Liver (tissue), 9 donors: ENCODE measurements around the gene SMARCC2. TPM values are rescaled to one million over a fixed set of nuclear protein-coding genes. Genes with fewer than 3 reads are reported as not detected.

ENCODE experiments used
- DNase-seq: peaks from one replicate; pipeline ENCODE4 v3.0.0-alpha.2; 2017; ENCODE audit warnings: low spot score
- H3K27ac ChIP-seq, 2 donors: one replicate each; pipeline ENCODE4 v1.7.0; 2013; ENCODE audit warnings: inconsistent platforms in 2 of 2, low read length in 2 of 2, control low read depth in 1 of 2, low read depth in 1 of 2, mild to moderate bottlenecking in 1 of 2
- H3K27me3 ChIP-seq, 4 donors: one replicate each; pipeline versions ENCODE4 v1.6.1 to v1.7.0; 2013; ENCODE audit warnings: low read length in 3 of 4, inconsistent platforms in 1 of 4, mild to moderate bottlenecking in 1 of 4, moderate library complexity in 1 of 4; ENCODE audit not compliant: control insufficient read depth in 4 of 4, insufficient read depth in 4 of 4
- H3K36me3 ChIP-seq, 4 donors: one replicate each; pipeline versions ENCODE4 v1.6.1 to v1.7.0; 2013; ENCODE audit warnings: low read length in 3 of 4, mild to moderate bottlenecking in 3 of 4, low read depth in 1 of 4, moderate library complexity in 1 of 4; ENCODE audit not compliant: control insufficient read depth in 4 of 4, insufficient read depth in 3 of 4
- H3K4me1 ChIP-seq, 4 donors: one replicate each; pipeline versions ENCODE4 v1.6.1 to v1.7.0; 2013; ENCODE audit warnings: low read length in 3 of 4, mild to moderate bottlenecking in 3 of 4, moderate library complexity in 1 of 4; ENCODE audit not compliant: control insufficient read depth in 4 of 4, insufficient read depth in 4 of 4
- H3K4me3 ChIP-seq, 3 donors: one replicate each; pipeline versions ENCODE4 v1.6.1 to v1.7.0; 2013; ENCODE audit warnings: low read length in 3 of 3, control low read depth in 1 of 3, low read depth in 1 of 3, mild to moderate bottlenecking in 1 of 3
- H3K9ac ChIP-seq, 2 donors: one replicate each; pipeline ENCODE4 v1.7.0; 2013; ENCODE audit warnings: low read length in 2 of 2, mild to moderate bottlenecking in 2 of 2, moderate library complexity in 2 of 2, control low read depth in 1 of 2, low read depth in 1 of 2
- H3K9me3 ChIP-seq, 4 donors: one replicate each; pipeline versions ENCODE4 v1.6.1 to v1.7.0; 2013; ENCODE audit warnings: low read length in 3 of 4; ENCODE audit not compliant: control insufficient read depth in 4 of 4
- EGR1 ChIP-seq, 2 donors: IDR thresholded peaks; 2 replicates each; pipeline ENCODE4 v1.6.1; 2016 to 2018; ENCODE audit warnings: antibody characterized with exemption in 2 of 2, low read depth in 2 of 2
- FOXA1 ChIP-seq: IDR thresholded peaks from 2 replicates; pipeline ENCODE4 v1.6.1; 2016; ENCODE audit warnings: antibody characterized with exemption
- FOXA2 ChIP-seq: IDR thresholded peaks from 2 replicates; pipeline ENCODE4 v1.6.1; 2016; ENCODE audit warnings: antibody characterized with exemption
- GABPA ChIP-seq, 2 donors: IDR thresholded peaks in 1 of 2; conservative IDR thresholded peaks in 1 of 2; 2 replicates each; pipeline ENCODE4 v1.6.1; 2016; ENCODE audit warnings: antibody characterized with exemption in 2 of 2, mild to moderate bottlenecking in 1 of 2, moderate library complexity in 1 of 2
- HNF4A ChIP-seq, 2 donors: conservative IDR thresholded peaks; 2 replicates each; pipeline ENCODE4 v1.6.1; 2016; ENCODE audit warnings: antibody characterized with exemption in 2 of 2, mild to moderate bottlenecking in 2 of 2
- HNF4G ChIP-seq: IDR thresholded peaks from 2 replicates; pipeline ENCODE4 v1.6.1; 2016; ENCODE audit warnings: antibody characterized with exemption
- JUND ChIP-seq, 2 donors: IDR thresholded peaks; 2 replicates each; pipeline ENCODE4 v1.6.1; 2016; ENCODE audit warnings: antibody characterized with exemption in 2 of 2
- MAX ChIP-seq: IDR thresholded peaks from 2 replicates; pipeline ENCODE4 v1.6.1; 2016; ENCODE audit warnings: antibody characterized with exemption
- NR2F2 ChIP-seq: IDR thresholded peaks from 2 replicates; pipeline ENCODE4 v1.6.1; 2016; ENCODE audit warnings: antibody characterized with exemption
- RAD21 ChIP-seq, 2 donors: IDR thresholded peaks; 2 replicates each; pipeline ENCODE4 v1.6.1; 2016; ENCODE audit warnings: antibody characterized with exemption in 2 of 2, mild to moderate bottlenecking in 2 of 2
- RXRA ChIP-seq, 2 donors: IDR thresholded peaks; 2 replicates each; pipeline ENCODE4 v1.6.1; 2017 to 2018; ENCODE audit warnings: antibody characterized with exemption in 2 of 2, mild to moderate bottlenecking in 1 of 2
- SP1 ChIP-seq: IDR thresholded peaks from 2 replicates; pipeline ENCODE4 v1.6.1; 2018; ENCODE audit warnings: antibody characterized with exemption, mild to moderate bottlenecking
- TAF1 ChIP-seq: conservative IDR thresholded peaks from 2 replicates; pipeline ENCODE4 v1.6.1; 2016; ENCODE audit warnings: antibody characterized with exemption, mild to moderate bottlenecking
- YY1 ChIP-seq: IDR thresholded peaks from 2 replicates; pipeline ENCODE4 v1.6.1; 2016; ENCODE audit warnings: antibody characterized with exemption, mild to moderate bottlenecking
- WGBS: extraction: QIAGEN DNeasy Blood & Tissue Kit; methylation state at CpG from one replicate; pipeline ENCODE4 v1.1.7; 2013; 5-methylcytosine and 5-hydroxymethylcytosine counted together
- polyA plus RNA-seq, 2 donors: library from polyadenylated mRNA; stranded (reverse) in 1 of 2; unstranded in 1 of 2; fragments of 200-250 nt in 1 of 2; fragments of >200 nt in 1 of 2; fragmentation: Nextera tagmentation in 1 of 2; extraction: Ambion mirVana in 1 of 2; gene quantifications; one replicate each; pipeline versions ENCODE4 v1.2.1 to v1.2.3, GENCODE V29; 2013 to 2015
- total RNA-seq, 2 donors: library from RNA; depleted of rRNA; stranded (reverse); fragments of >200 nt; gene quantifications; one replicate each; pipeline ENCODE4 v1.2.3, GENCODE V29; 2014
- TF ChIP-seq, protein P1 (sequence below): fragments of 150-350 bp; IDR thresholded peaks from 2 replicates; pipeline ENCODE4 v1.5.1; 2017; ENCODE audit warnings: improper control_type of control experiment, low read depth, low read length; ENCODE audit not compliant: missing input control
- TF ChIP-seq, protein P2 (sequence below): IDR thresholded peaks from 2 replicates; pipeline ENCODE4 v1.6.1; 2016; ENCODE audit warnings: antibody characterized with exemption, mild to moderate bottlenecking
- TF ChIP-seq, protein P3 (sequence below): IDR thresholded peaks from 2 replicates; pipeline ENCODE4 v1.6.1; 2016; ENCODE audit warnings: antibody characterized with exemption
- TF ChIP-seq, protein P4 (sequence below): IDR thresholded peaks from 2 replicates; pipeline ENCODE4 v1.6.1; 2016; ENCODE audit warnings: antibody characterized with exemption
- donor health status: healthy.
- donor health status: healthy.
- donor health status: healthy.
- donor health status: healthy.
- donor health status: healthy.

The SMARCC2 gene
- total and polyA plus RNA-seq, 4 donors, result 12.8 to 24.8 (median 22.5) TPM

DNA sequence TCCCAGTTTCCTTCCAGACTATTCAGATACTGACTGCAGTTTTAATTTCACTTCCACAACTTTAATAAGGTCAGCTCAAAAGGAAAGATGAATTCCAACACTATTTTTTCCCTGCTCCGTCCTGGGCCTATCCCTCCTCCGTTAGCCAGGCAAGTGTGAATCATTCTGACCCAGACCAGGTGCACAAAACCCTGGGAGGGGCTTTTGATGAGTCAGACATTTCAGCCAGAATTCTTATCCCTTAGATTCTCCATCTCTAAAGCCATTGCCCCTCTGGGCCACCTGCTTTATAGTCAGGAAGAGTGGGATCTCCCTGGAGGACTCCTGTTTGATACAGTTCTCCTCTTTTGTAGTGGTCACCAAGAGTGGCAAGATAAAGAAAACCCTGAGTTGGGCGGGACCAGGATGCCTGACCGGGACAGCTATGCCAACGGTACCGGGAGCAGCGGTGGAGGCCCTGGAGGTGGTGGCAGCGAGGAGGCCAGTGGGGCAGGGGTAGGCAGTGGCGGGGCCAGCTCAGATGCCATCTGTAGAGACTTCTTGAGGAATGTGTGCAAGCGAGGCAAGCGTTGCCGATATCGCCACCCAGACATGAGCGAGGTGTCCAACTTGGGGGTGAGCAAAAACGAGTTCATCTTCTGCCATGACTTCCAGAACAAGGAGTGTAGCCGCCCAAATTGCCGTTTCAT, 69.0 kb downstream of the SMARCC2 start:
- no peaks in the 10 kb centered on the region for H3K27me3 ChIP-seq
- H3K9ac ChIP-seq, result peak overlapping the region in 1 of 2 donors; percentile 36
- no peaks in the 10 kb centered on the region for H3K36me3 ChIP-seq
- no peak overlapping the region for H3K4me3 ChIP-seq
- H3K4me1 ChIP-seq, result peaks cover 34 to 59% (median 49%) of the 10 kb centered on the region in 4 donors
- WGBS, result 91% methylated on average over 17 of the region's 17 CpGs
- H3K27ac ChIP-seq, result peak overlapping the region; percentile 71 to 89
- no peaks in the 10 kb centered on the region for H3K9me3 ChIP-seq
- TF ChIP-seq HNF4A (conservative IDR thresholded peaks at IDR 0.05), result no peak
- no peak for TF ChIP-seq FOXA1
- no peak for TF ChIP-seq HNF4G
- no peak for DNase-seq

DNA sequence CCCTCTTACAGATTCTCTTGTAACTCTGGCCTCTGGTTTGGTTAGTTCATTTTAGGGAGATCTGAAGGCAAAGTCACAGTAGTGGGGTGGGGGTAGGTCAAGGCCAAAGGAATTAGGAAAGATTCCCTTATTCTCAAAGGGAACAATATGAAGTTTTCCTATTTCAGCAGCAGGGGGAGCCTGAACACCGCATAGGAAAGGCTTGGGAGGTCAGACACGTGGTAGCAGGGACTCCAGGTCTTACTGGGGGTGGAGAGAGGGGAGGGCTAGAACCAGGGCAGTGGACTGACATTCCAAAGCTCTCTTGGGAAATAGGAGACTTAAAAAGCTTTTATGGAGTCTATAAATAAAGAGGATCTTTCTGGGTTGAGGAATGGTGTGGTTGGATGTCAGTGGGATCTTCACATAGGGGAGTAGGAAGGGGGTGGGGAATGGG, 69.9 kb downstream of the SMARCC2 start:
- peak overlapping the region; percentile 51 to 63 for H3K9ac ChIP-seq
- peak overlapping the region in 1 of 3 donors; percentile 74 for H3K4me3 ChIP-seq
- H3K4me1 ChIP-seq, result peaks cover 34 to 61% (median 49%) of the 10 kb centered on the region in 4 donors

More for the DNA sequence above, 69.9 kb downstream of the SMARCC2 start:
- Histone ChIP-seq H3K9me3 (no peaks in the 10 kb centered on the region), H3K27ac (peak overlapping the region; percentile 71 to 89), H3K36me3 (no peaks in the 10 kb centered on the region), H3K27me3 (no peaks in the 10 kb centered on the region)
- TF ChIP-seq HNF4A (conservative IDR thresholded peaks at IDR 0.05), result peak; percentile 65 to 68
- TF ChIP-seq, protein P1, sequence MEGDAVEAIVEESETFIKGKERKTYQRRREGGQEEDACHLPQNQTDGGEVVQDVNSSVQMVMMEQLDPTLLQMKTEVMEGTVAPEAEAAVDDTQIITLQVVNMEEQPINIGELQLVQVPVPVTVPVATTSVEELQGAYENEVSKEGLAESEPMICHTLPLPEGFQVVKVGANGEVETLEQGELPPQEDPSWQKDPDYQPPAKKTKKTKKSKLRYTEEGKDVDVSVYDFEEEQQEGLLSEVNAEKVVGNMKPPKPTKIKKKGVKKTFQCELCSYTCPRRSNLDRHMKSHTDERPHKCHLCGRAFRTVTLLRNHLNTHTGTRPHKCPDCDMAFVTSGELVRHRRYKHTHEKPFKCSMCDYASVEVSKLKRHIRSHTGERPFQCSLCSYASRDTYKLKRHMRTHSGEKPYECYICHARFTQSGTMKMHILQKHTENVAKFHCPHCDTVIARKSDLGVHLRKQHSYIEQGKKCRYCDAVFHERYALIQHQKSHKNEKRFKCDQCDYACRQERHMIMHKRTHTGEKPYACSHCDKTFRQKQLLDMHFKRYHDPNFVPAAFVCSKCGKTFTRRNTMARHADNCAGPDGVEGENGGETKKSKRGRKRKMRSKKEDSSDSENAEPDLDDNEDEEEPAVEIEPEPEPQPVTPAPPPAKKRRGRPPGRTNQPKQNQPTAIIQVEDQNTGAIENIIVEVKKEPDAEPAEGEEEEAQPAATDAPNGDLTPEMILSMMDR, result peak; percentile 88
- peak; percentile 99 for TF ChIP-seq RAD21 (IDR thresholded peaks at IDR 0.05)
- TF ChIP-seq HNF4G, result no peak
- TF ChIP-seq FOXA1, result peak; percentile 46
- no peak for TF ChIP-seq FOXA2
- peak; percentile 89 for TF ChIP-seq NR2F2
- peak in 1 of 2 donors; percentile 28 for TF ChIP-seq JUND (IDR thresholded peaks at IDR 0.05)
- TF ChIP-seq MAX, result peak; percentile 83
- TF ChIP-seq, protein P2, sequence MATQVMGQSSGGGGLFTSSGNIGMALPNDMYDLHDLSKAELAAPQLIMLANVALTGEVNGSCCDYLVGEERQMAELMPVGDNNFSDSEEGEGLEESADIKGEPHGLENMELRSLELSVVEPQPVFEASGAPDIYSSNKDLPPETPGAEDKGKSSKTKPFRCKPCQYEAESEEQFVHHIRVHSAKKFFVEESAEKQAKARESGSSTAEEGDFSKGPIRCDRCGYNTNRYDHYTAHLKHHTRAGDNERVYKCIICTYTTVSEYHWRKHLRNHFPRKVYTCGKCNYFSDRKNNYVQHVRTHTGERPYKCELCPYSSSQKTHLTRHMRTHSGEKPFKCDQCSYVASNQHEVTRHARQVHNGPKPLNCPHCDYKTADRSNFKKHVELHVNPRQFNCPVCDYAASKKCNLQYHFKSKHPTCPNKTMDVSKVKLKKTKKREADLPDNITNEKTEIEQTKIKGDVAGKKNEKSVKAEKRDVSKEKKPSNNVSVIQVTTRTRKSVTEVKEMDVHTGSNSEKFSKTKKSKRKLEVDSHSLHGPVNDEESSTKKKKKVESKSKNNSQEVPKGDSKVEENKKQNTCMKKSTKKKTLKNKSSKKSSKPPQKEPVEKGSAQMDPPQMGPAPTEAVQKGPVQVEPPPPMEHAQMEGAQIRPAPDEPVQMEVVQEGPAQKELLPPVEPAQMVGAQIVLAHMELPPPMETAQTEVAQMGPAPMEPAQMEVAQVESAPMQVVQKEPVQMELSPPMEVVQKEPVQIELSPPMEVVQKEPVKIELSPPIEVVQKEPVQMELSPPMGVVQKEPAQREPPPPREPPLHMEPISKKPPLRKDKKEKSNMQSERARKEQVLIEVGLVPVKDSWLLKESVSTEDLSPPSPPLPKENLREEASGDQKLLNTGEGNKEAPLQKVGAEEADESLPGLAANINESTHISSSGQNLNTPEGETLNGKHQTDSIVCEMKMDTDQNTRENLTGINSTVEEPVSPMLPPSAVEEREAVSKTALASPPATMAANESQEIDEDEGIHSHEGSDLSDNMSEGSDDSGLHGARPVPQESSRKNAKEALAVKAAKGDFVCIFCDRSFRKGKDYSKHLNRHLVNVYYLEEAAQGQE, result peak; percentile 54
- TF ChIP-seq YY1, result peak; percentile 58
- peak in 1 of 2 donors; percentile 62 for TF ChIP-seq GABPA (IDR thresholded peaks at IDR 0.05 in 1 of 2, conservative IDR thresholded peaks at IDR 0.05 in 1 of 2)
- TF ChIP-seq, protein P3, sequence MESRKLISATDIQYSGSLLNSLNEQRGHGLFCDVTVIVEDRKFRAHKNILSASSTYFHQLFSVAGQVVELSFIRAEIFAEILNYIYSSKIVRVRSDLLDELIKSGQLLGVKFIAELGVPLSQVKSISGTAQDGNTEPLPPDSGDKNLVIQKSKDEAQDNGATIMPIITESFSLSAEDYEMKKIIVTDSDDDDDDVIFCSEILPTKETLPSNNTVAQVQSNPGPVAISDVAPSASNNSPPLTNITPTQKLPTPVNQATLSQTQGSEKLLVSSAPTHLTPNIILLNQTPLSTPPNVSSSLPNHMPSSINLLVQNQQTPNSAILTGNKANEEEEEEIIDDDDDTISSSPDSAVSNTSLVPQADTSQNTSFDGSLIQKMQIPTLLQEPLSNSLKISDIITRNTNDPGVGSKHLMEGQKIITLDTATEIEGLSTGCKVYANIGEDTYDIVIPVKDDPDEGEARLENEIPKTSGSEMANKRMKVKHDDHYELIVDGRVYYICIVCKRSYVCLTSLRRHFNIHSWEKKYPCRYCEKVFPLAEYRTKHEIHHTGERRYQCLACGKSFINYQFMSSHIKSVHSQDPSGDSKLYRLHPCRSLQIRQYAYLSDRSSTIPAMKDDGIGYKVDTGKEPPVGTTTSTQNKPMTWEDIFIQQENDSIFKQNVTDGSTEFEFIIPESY, result peak; percentile 32
- TF ChIP-seq EGR1 (IDR thresholded peaks at IDR 0.05; ENCODE audit: low read depth in 2 of 2), result no peak
- TF ChIP-seq, protein P4, sequence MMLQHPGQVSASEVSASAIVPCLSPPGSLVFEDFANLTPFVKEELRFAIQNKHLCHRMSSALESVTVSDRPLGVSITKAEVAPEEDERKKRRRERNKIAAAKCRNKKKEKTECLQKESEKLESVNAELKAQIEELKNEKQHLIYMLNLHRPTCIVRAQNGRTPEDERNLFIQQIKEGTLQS, result peak; percentile 20
- peak; percentile 68 for TF ChIP-seq SP1
- peak; percentile 80 for TF ChIP-seq RXRA (IDR thresholded peaks at IDR 0.05)
- no peak for TF ChIP-seq TAF1
- DNase-seq, result peak; percentile 64
- WGBS, result 0% methylated on average over 2 of the region's 2 CpGs
